Activated CD4-positive, alpha-beta T cell treated with anti-CD3 and anti-CD28 coated beads, Interleukin-2, amount 50 U/mL, for 48 hours (primary cell): ENCODE results near the gene PLCB4.
"Not testable (repeated sequence)": the region's sequence is repeated elsewhere in the genome, so short reads cannot be mapped to it uniquely, and the experiment has no call there.

ENCODE experiments used
- DNase-seq, 2 experiments: peaks; one replicate each; pipeline ENCODE4 v3.0.0-alpha.2; 2020

The PLCB4 gene

GRCh38 chr20:9385345-9386310, 316.7 kb downstream of the PLCB4 start:
- not testable (repeated sequence) for DNase-seq

GRCh38 chr20:9388160-9388812, 319.4 kb downstream of the PLCB4 start:
- no peak for DNase-seq

- no peak for DNase-seq
Measured at GRCh38 chr20:9388813-9389161, 319.9 kb downstream of the PLCB4 start.

DNA sequence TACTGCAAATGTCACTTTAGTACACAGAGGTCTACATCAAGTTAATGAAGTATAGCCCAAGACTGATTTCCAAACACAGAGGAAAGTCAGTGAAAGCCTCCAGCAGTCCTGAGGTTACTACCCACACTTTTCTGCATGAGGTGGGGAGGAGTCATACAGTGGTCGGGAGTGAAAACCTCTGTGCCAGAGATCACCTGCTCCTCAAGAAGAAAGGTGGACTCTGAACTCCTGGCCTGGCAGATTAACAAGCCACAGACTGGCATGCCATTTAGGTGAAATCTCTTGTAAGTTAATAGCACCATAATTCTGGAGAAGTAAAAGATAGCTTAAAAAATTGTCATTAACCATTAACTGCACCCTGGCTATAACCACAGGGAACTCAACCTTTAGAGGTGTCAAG, 320.5 kb downstream of the PLCB4 start:
- no peak for DNase-seq

GRCh38 chr20:9390441-9390840, 321.6 kb downstream of the PLCB4 start:
- DNase-seq: no peak

- peak in 1 of 2 experiments; percentile 2 for DNase-seq
Measured at GRCh38 chr20:9392892-9393857, 324.3 kb downstream of the PLCB4 start.

GRCh38 chr20:9395971-9396370, 327.1 kb downstream of the PLCB4 start:
- DNase-seq: no peak

GRCh38 chr20:9397928-9398327, 329.0 kb downstream of the PLCB4 start:
- DNase-seq: no peak

DNA sequence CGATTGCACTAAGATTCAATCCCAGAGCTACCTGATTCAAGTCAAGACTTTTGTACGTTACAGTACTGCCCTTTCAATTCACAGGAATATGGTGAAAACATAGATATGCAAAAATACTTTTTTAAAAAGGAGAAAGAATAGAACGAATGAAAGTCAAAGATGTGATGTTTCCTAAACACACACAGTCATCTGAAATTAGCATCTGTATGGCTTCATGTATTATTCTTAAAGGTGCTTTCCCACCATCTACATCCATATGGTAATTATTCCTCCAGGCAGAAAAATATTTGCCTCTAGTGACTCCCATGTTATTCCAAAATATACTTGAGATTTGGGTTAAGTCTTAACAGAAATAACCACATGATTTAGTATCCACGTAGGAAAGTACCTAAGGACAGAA, 330.0 kb downstream of the PLCB4 start:
- DNase-seq: no peak

GRCh38 chr20:9399322-9399721, 330.4 kb downstream of the PLCB4 start:
- DNase-seq: no peak

DNA sequence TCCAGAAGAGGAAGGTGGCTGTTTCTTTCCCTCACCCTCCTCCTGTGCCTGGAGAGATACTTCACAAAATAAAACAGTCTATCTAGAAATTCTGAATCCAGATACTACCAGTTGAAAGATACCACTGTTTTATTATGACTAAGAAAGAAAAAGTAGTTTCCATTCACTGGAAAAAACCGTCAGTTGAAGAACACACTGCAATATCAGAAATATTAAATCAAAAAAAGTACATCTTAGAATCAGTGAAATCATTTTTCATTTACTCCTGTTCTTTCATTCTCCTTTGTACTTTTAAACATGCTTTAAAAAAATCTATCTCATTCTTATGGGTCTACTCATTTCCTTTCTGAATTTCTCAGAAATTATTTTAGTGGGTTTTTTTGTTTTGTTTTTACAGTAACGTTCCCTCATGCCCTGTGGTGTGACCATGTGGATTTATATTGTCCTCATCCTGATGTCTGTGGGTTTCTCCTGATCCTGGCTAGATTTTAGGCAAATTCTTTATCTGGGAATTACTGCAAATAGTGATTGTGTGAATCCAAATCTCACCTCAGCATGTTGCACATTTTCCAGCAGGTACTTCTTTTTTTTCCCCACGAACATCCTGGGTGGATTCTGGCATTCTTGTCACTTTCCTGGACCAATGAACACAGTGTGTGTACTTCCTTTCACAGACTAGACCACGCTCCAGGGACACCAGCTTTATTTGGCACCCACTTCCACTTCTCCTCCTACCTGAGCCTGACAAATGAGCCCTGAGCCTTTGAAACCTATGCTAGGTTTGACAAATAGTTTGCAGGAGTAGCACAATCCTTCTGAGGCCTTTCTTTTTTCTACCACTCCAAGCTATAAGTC, 331.5 kb downstream of the PLCB4 start:
- DNase-seq: no peak

GRCh38 chr20:9401371-9401770, 332.5 kb downstream of the PLCB4 start:
- DNase-seq: no peak

DNA sequence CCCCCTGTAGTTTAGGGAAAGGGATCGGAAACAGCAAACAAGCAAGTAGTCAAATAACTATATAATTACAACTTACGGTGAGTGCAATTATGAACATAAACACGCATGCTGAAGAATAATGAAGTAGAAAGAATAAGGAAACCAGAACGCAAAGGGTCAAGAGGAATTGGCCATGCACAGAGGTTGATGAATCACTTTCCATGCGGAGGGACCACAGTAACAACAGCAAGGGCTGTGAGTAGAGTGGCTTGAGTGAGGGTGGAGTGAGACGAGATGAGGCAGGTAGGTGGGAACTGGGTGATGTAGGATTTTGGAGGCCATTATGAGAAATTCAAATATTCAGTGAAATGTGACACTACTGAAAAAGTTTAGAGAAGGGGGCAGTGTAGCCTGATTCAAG, 333.3 kb downstream of the PLCB4 start:
- DNase-seq: no peak

DNA sequence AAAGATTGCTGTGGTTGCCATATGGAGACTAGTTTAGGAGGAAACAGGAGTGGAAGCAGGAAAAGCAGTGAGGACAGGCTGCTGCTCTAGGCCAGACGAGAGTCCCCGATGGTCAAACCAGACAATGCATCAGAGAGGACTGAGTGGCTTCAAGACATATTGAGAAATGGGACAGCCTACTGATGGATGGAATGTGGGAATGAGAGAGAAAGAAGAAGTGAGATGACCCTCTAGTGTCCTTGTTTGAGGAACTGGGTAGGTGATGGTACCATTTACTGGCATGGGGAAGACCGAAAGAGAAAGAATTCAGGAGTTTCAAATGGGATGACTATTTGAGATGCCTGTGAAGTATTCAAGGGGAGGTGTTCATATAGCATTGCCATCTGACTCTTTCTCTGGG, 333.7 kb downstream of the PLCB4 start:
- no peak for DNase-seq

DNA sequence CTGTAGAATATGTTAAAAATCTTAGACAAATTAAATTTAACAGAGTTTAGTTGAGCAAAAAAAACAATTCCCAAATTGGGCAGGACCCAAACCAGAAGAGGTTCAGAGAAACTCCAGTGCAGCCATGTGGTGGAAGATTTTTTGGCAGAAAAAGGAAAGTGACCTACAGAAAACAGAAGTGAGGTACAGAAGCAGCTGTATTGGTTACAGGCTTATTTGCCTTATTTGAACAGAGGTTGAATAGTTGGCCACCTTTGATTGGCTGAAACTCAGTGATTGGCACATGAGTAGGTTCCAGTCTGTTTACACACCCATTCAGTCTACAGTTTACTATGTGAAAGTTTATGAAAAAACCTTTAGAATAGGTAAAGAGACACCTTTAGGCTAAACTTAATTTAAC, 334.6 kb downstream of the PLCB4 start:
- no peak for DNase-seq

- DNase-seq: peak; percentile 47 to 55
Measured at GRCh38 chr20:9407805-9408421, 339.0 kb downstream of the PLCB4 start.

- no peak for DNase-seq
Measured at GRCh38 chr20:9408422-9409300, 339.8 kb downstream of the PLCB4 start.

DNA sequence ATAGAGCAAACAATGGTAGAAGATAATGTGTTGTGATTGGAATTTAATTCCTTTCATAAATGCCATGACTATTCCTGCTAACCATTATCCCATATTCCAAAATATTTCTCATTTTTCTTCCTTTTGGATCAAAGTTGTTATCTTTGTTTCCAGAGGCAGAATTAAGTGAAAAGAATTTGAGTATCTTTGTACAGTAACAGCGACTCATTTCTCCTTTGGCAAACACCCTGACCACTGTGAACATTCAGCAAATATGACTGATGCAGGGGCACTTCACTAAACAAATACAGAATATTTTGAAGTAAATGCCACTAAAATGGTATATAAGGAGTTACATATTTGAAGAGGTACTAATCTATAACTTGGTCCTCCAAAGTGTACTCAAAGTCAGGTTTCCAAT, 340.5 kb downstream of the PLCB4 start:
- DNase-seq: no peak

DNA sequence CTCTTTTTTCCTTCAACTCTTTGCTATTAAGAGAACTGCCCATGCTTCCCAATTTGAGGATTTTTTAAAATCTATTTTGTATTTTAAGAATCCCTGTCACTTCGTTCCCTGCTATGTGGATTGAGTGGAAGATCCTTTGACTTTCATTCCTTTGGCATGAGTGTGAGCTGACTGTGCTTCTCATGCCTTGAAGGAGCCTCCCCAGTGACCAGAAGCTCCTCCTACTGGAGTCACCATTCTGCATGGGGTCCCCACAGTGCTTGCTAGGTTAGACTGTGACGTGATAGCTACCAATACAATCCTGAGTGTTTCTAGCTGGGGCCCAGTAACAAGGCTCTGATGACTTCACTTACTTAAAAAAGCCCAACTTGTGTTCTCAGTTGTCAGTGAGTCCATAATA, 341.1 kb downstream of the PLCB4 start:
- DNase-seq: no peak

DNA sequence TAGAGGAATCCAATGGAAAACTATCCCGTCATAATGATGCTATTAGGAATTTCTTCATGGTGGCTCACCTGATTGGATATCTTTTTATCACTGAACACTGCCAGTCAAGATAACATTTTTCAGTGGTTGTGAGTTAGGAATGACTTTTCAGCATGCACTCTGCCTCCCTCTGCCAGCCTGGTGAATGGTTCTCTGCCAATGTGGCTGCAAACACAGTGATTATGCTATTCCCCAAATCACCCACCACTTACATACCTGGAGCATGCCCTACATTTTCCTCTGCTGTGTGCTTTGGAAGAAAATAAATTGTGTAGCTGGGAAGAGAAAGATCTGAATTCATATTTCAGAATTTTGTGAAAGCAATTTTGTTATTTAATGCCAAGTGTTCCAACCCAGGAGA, 342.9 kb downstream of the PLCB4 start:
- DNase-seq: no peak

- no peak for DNase-seq
Measured at GRCh38 chr20:9412309-9412708, 343.4 kb downstream of the PLCB4 start.
